Prostate gland (tissue), 2 donors: ENCODE results near the gene RNF186.

ENCODE experiments used
- CTCF ChIP-seq, 4 experiments: fragments of 200-600 bp in 2 of 4; fragments of 450-650 bp in 2 of 4; sonication (generic) in 2 of 4; IDR thresholded peaks; 1 replicate in 3 of 4; 2 replicates in 1 of 4; pipeline ENCODE4 v1.5.1; 2016 to 2019; ENCODE audit warnings: antibody characterized with exemption in 4 of 4, mild to moderate bottlenecking in 2 of 4, moderate library complexity in 2 of 4
- POLR2AphosphoS5 ChIP-seq: sonication (generic); formaldehyde crosslinking; IDR thresholded peaks from one replicate; pipeline ENCODE4 v1.6.1; 2017; ENCODE audit warnings: antibody characterized with exemption

- TF ChIP-seq CTCF (IDR thresholded peaks at IDR 0.05) (no peak), POLR2AphosphoS5 (peak; percentile 86)
Observed at GRCh38 chr1:19861034-19861433, 46.0 kb upstream of the RNF186 start.
